LNCAP (cell line): ENCODE measurements around the gene CCDC85C.

Experiments
- CTCF ChIP-seq: fragments of 450-650 bp; IDR thresholded peaks from 2 replicates; pipeline ENCODE4 v1.5.1; 2017; ENCODE audit warnings: mild to moderate bottlenecking

Gene CCDC85C

GRCh38 chr14:99627100-99627499, 23.1 kb upstream of the CCDC85C start:
- TF ChIP-seq CTCF, result no peak

- TF ChIP-seq CTCF, result no peak
Observed at GRCh38 chr14:99626041-99626648, 22.1 kb upstream of the CCDC85C start.

- no peak for TF ChIP-seq CTCF
Observed at GRCh38 chr14:99625476-99625875, 21.5 kb upstream of the CCDC85C start.

- no peak for TF ChIP-seq CTCF
Observed at GRCh38 chr14:99624971-99625370, 21.0 kb upstream of the CCDC85C start.

GRCh38 chr14:99624024-99624423, 20.0 kb upstream of the CCDC85C start:
- TF ChIP-seq CTCF, result no peak

GRCh38 chr14:99621948-99622347, 17.9 kb upstream of the CCDC85C start:
- no peak for TF ChIP-seq CTCF

GRCh38 chr14:99619835-99620834, 16.1 kb upstream of the CCDC85C start:
- TF ChIP-seq CTCF, result no peak
